Activated CD4-positive, alpha-beta T cell treated with anti-CD3 and anti-CD28 coated beads, Interleukin-2, amount 50 U/mL, for 16 hours (primary cell): ENCODE measurements around the gene GATA2.

Source experiments
- DNase-seq: peaks from one replicate; pipeline ENCODE4 v3.0.0-alpha.2; 2020

Gene GATA2

GRCh38 chr3:128471720-128472119 lies 21.3 kb downstream of the GATA2 start:
- DNase-seq, result no peak

DNA sequence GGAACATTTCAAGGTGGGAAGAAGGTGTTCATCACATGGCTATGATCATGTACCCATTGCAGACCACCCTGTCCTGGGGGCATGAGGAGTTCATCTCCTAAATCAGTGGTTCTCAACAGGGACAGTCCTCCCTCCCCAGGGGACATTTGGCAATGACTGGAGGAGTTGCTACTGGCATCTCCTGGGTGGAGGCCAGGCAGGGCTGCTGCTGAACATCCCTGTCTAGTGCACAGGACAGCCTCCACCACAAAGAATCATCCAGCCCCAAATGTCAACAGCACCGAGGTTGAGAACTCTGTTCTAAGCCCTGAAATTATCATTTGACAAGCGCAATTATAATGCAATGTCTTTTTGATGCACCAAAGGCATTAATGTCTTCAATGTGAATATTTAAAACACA lies 21.9 kb downstream of the GATA2 start:
- DNase-seq, result no peak

DNA sequence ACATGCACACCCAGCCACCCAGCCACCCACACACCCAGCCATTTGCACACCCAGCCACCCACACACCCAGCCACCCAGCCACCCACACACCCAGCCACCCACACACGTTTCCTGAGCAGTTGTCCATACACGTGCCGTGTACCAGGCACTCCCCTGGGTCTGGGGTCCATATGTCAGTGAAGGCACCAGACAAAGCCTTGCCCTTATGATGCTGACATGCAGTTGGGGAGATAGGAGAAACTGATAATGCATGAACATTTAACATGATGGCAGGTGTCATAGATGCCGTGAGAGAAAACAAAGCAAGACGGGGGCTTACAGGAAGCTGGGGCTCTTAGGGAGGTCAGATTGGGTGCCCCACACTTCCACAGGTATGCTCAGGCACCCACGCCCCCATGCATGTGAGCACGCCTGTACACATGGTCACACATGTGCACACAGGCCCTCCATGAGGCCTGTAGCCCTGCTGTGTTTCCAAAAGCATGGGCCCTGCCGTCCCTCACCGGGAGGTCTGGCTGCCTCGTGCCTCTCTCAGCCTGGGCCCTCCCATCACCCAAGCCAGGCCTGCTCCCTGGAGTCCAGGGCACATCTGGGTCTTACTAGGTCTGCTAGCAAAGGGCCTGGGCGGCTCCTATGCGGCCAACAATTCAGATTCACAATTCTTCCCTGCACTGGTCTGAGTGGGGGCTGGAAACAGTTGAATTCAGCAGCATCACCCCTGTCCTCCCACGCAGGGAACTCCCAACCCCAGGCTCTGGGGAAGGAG lies 22.7 kb downstream of the GATA2 start:
- DNase-seq, result no peak

DNA sequence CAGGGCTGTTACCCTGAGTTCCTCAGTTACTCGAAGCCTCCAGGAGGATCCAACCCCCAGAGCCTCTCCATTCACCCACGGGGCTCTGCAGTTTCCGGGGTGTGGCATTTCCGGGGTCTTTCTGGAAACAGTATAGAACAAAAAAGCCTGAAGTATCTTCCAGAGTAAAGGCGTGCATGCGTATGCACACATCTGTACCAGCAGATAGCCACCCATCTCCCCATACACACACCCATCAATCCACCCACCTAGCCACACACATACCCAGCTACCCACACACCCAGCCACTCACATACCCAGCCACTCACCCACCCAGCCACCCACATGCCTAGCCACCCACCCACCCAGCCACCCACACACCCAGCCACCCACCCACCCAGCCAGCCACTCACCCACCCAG lies 23.4 kb downstream of the GATA2 start:
- no peak for DNase-seq

GRCh38 chr3:128468791-128469527 lies 24.0 kb downstream of the GATA2 start:
- DNase-seq, result no peak

GRCh38 chr3:128468285-128468790 lies 24.7 kb downstream of the GATA2 start:
- no peak for DNase-seq

DNA sequence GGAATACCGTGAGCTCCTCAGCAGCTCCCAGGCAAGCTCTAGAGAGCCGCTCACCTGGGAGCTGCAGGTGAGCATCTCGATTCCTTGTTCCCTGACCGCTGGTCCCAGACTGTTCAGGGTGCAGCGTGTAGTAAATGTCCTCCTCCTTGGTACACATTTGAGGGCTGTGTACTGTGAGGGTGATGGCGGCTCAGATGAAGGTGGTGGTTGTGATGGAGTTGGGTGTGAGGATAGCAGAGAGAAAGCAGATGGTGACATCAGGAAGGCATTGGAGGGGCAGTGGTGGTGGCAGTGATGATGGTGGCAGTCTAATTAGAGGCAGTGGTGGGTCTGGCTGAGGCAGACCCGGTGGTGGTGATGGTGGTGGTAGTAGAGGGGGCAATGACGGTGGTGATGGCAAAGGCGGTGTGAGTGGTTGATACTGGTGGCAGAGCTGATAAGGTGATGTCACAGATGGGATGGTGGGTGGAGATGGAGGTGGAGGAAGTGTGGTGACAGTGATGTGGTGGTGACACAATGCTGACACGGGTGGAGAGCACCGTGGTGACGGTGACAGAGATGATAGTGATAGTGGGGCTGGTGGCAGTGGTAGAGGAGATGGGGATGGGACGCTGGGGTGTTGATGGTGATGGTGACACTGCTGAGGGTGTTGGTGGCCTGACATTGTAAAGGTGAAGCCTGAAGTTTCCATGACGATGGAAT lies 26.0 kb downstream of the GATA2 start, which contains the start of gene DNAJB8:
DNAJB8 (minus strand) TSS at position 51 of the 702 bp plus-strand sequence. CDS start 3,645 bp downstream, outside the sequence.
- no peak for DNase-seq

DNA sequence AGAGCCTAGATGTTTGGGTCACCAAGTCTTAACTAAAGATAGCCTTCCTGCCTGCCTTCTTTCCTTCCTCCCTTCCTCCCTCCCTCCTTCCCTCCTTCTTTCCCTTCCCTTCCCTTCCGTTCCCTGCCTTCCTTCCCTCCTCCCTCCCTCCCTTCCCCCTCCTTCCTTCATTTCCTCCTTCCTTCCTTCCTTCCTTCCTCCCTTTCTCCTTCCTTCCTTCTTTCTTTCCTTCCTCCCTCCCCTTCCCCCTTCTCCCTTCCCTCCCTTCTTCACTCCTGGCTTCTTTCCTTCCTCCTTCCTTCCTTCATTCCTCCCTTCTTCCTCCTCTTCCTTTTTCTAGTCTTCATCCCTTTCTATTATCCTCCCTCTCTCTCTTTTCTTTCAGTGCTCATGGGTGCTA lies 28.3 kb downstream of the GATA2 start:
- DNase-seq, result no peak

GRCh38 chr3:128464188-128464587 lies 28.8 kb downstream of the GATA2 start:
- DNase-seq, result no peak

GRCh38 chr3:128463771-128464170 lies 29.2 kb downstream of the GATA2 start:
- no peak for DNase-seq

- DNase-seq, result no peak
These were observed 29.6 kb downstream of the GATA2 start for GRCh38 chr3:128463354-128463753.

- DNase-seq, result no peak
These were observed 30.1 kb downstream of the GATA2 start for GRCh38 chr3:128462931-128463330.

DNA sequence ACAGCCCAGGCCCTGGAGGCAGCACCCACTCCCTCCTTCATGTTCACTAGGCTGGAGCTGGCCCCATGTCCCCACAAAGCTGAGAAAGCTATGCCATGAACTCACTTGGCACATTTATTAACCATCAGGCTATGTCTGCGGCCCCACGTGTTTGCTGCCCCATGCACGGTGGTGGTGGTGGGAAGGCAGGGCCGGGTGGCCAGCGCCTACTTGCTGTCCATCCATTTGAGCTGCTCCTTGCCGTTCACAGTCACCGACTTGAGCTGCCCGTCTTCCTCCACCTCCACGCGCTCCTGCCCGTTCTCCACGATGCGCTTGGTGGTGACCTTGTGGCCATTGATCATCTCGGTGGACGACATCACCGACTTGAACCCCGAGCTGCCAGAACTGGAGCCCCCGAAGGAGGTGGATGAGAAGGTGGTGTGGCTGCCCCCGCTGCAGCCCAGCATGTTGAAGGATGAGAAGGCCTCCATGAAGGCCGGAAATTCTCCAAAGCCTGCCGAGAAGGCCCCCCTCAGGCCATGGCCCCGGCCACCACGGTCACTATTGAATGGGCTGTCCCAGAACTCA lies 30.6 kb downstream of the GATA2 start:
- no peak for DNase-seq

DNA sequence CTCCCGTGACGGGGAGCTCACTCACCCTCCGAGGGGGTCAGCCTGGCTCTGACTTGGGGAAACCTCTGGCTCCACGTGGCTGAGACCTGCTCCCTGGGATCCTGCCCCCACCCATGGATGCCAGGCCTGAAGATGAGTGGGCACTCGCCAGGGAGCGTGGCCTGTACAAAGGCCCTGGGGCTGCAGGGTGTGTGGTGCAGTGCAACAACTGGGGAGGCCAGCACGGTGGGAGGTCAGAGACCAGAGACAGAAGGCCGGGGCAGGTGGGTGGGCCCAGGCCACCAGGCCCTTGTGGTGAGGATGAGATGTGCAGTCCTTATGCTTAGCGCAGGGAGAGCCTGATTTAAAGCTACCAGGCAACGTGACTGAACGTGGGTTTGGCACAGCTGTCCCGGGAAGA lies 31.3 kb downstream of the GATA2 start:
- no peak for DNase-seq

DNA sequence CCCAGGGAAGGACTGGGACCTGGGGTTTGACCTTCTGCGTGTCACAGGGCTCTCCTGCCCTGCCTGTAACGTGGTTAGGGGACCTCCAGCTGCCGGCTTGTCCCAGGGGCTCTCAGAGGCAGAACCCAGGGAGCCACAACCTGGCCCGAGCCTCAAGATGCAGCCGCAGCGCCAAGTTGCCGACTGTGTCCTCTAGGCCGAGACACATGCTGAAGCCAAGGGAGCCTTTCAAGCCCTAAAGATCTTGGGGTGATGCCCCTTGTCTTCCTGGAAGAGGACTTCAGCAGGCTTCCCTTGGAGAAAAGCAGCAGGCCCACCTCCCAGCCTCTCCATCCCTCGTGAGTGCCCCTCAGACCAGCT lies 33.6 kb downstream of the GATA2 start:
- no peak for DNase-seq

GRCh38 chr3:128458746-128459460 lies 34.1 kb downstream of the GATA2 start:
- no peak for DNase-seq

GRCh38 chr3:128457937-128458336 lies 35.1 kb downstream of the GATA2 start:
- no peak for DNase-seq

DNA sequence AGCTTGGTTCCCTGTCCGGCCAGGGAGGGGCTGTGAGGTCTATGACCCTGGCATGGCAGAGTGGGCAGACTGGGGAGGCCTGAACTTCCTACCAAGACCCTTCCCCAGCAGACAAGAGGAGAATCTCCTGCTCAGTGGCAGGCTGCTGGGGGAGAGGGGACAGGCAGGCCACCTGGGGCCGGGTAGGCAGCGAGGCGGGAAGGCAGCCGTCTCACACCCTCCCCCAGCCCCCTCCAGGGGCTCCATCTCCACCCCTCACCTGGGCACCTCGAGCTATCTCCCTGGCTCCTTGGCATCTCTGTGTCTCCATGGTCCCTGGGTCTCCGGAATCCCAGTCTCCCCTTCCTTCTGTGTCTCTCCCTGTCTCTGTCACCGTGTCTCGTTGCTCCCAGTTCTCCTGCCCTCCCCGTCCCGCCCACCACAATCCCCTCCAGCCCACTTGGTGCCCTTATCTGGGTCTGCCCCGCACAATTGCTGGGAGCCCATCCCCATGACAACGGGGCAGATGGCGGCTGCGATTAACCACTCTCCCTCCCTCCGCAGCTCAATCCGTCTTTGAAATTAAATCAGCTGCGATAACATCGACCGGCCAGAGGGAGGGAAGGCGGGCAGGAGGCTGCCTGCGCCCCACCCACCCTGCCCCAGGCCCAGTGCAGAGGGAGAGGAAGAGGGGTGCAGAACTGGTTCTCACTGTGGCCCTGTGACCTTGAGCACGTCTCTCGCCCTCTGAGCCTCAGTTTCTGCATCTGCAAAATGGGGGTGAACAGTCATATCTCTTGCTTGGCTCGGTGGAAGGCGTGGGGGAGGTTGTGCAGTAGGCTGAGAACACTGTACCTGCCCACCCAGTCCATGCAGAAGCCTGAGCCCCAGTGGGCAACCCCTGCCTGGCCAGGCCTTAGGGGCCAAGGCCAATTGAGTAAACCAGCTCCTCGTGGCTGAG lies 36.0 kb downstream of the GATA2 start:
- no peak for DNase-seq

DNA sequence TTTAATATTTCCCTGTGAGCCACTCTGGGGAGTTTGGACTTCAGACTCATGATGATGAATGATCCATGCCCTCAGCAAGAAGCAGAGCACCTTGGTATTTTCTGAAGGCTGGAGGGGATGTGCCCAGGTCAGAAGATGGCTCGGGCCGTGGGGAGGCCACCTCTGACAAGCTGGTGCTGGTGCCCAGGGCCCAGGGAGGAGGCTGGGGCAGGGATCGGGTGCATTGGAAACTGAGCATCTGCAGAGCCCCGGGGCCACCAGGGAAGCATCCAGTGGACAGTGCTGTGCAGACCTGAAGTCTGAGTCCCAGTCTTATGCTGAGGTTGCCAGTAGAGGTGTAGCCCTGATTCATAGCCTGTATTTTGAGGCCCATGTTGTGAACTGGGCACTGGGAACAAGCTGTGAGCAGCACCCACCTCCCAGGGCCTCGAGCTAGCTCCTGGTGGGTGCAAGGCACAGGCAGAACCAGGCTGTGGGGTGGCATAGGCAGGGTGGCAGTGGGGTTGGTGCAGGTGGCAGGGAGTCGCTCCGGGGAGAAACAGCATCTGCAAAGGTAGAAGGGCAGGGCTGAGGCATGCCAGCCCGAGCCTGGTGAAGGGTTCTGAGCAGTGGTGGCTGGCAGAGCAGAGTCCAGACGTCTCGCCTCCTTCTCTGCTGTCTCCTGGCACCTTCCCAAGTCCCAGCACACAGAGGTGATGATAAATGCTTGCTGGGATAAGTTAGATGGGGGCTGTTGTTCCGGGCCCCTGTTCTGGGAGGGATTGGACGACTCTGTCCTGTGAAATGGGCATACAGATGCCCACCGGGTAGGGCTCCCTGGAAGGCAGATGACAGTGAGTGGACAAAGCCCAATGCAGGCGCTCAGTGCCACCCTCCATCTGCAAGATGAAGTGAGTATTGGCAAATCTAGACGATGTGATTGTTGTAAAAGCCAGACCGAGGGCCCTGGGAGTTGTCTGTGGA lies 36.9 kb downstream of the GATA2 start:
- DNase-seq, result no peak

GRCh38 chr3:128455116-128455515 lies 37.9 kb downstream of the GATA2 start:
- no peak for DNase-seq
